ENCODE data around the gene IL11.

GRCh38 chr19:55389386-55390317 is 19.4 kb upstream of the IL11 start:
- no peak for TF ChIP-seq CTCF (IDR thresholded peaks at IDR 0.05; ENCODE audit: insufficient read depth, low read depth, low read length)
- TF ChIP-seq EZH2 (IDR thresholded peaks at IDR 0.05; ENCODE audit: insufficient read depth, low read length), result no peak
